ENCODE measurements around the gene CSNK2A3. TPM values are rescaled to one million over a fixed set of nuclear protein-coding genes. Genes with fewer than 3 reads are reported as not detected.
"Not testable (repeated sequence)": the region's sequence is repeated elsewhere in the genome, so short reads cannot be mapped to it uniquely, and the experiment has no call there.

Gene CSNK2A3
- polyA plus RNA-seq (2013, experiment 1 of 2) = 3.3 TPM
- polyA plus RNA-seq (2013, experiment 2 of 2) = 4.0 TPM

GRCh38 chr11:11352878-11353277 lies at the start of gene CSNK2A3:
CSNK2A3 (minus strand) TSS chr11:11353250; CDS start chr11:11353119, 131 bp downstream.
- H3K36me3 ChIP-seq (ENCODE audit: control insufficient read depth, insufficient read depth, low read length); H3K9me3 ChIP-seq (ENCODE audit: control insufficient read depth, low read length); H3K4me3 ChIP-seq (ENCODE audit: extremely low read depth, insufficient read depth, low read length, poor library complexity, severe bottlenecking); H3K27ac ChIP-seq (ENCODE audit: low read depth, low read length, severe bottlenecking): not testable (repeated sequence)
- WGBS, 2 experiments (ENCODE audit: insufficient coverage in 2 of 2) = 86 to 100% methylated on average over 3 of the region's 11 CpGs
- H3K4me1 ChIP-seq (ENCODE audit: control insufficient read depth, insufficient read depth, low read length, poor library complexity, severe bottlenecking) = peaks cover 11% of the 10 kb centered on the region

GRCh38 chr11:11401960-11402535 lies 49.0 kb upstream of the CSNK2A3 start:
- no peak overlapping the region for H3K4me3 ChIP-seq (ENCODE audit: extremely low read depth, insufficient read depth, low read length, poor library complexity, severe bottlenecking)
- H3K9me3 ChIP-seq (ENCODE audit: control insufficient read depth, low read length) = no peaks in the 10 kb centered on the region
- 80 to 86% methylated on average over 1 of the region's 3 CpGs for WGBS, 2 experiments (ENCODE audit: insufficient coverage in 2 of 2)
- H3K36me3 ChIP-seq (ENCODE audit: control insufficient read depth, insufficient read depth, low read length) = no peaks in the 10 kb centered on the region
- H3K27ac ChIP-seq (ENCODE audit: low read depth, low read length, severe bottlenecking) = no peak overlapping the region
- peaks cover 12% of the 10 kb centered on the region for H3K4me1 ChIP-seq (ENCODE audit: control insufficient read depth, insufficient read depth, low read length, poor library complexity, severe bottlenecking)

GRCh38 chr11:11400635-11401232 lies 47.7 kb upstream of the CSNK2A3 start:
- Histone ChIP-seq H3K4me1 (ENCODE audit: control insufficient read depth, insufficient read depth, low read length, poor library complexity, severe bottlenecking) (peaks cover 12% of the 10 kb centered on the region), H3K9me3 (ENCODE audit: control insufficient read depth, low read length) (no peaks in the 10 kb centered on the region), H3K36me3 (ENCODE audit: control insufficient read depth, insufficient read depth, low read length) (no peaks in the 10 kb centered on the region), H3K27ac (ENCODE audit: low read depth, low read length, severe bottlenecking) (no peak overlapping the region), H3K4me3 (ENCODE audit: extremely low read depth, insufficient read depth, low read length, poor library complexity, severe bottlenecking) (no peak overlapping the region)
- WGBS, 2 experiments (ENCODE audit: insufficient coverage in 2 of 2) = 68 to 74% methylated on average over 9 of the region's 9 CpGs

- peaks cover 10% of the 10 kb centered on the region for H3K4me1 ChIP-seq (ENCODE audit: control insufficient read depth, insufficient read depth, low read length, poor library complexity, severe bottlenecking)
- 98 to 100% methylated on average over 2 to 3 of the region's 3 CpGs for WGBS, 2 experiments (ENCODE audit: insufficient coverage in 2 of 2)
Observed at GRCh38 chr11:11400121-11400520, 47.1 kb upstream of the CSNK2A3 start.

GRCh38 chr11:11397781-11398180 lies 44.7 kb upstream of the CSNK2A3 start:
- Histone ChIP-seq H3K9me3 (ENCODE audit: control insufficient read depth, low read length) (no peaks in the 10 kb centered on the region), H3K4me1 (ENCODE audit: control insufficient read depth, insufficient read depth, low read length, poor library complexity, severe bottlenecking) (peaks cover 13% of the 10 kb centered on the region), H3K27ac (ENCODE audit: low read depth, low read length, severe bottlenecking) (no peak overlapping the region), H3K36me3 (ENCODE audit: control insufficient read depth, insufficient read depth, low read length) (no peaks in the 10 kb centered on the region), H3K4me3 (ENCODE audit: extremely low read depth, insufficient read depth, low read length, poor library complexity, severe bottlenecking) (no peak overlapping the region)
- WGBS, 2 experiments (ENCODE audit: insufficient coverage in 2 of 2) = 90 to 100% methylated on average over 1 of the region's 3 CpGs

More at GRCh38 chr11:11400121-11400520, 47.1 kb upstream of the CSNK2A3 start:
- Histone ChIP-seq H3K36me3 (ENCODE audit: control insufficient read depth, insufficient read depth, low read length) (no peaks in the 10 kb centered on the region), H3K4me3 (ENCODE audit: extremely low read depth, insufficient read depth, low read length, poor library complexity, severe bottlenecking) (no peak overlapping the region), H3K27ac (ENCODE audit: low read depth, low read length, severe bottlenecking) (no peak overlapping the region), H3K9me3 (ENCODE audit: control insufficient read depth, low read length) (no peaks in the 10 kb centered on the region)

- Histone ChIP-seq H3K27ac (ENCODE audit: low read depth, low read length, severe bottlenecking) (peak overlapping the region; percentile 2), H3K36me3 (ENCODE audit: control insufficient read depth, insufficient read depth, low read length) (no peaks in the 10 kb centered on the region)
- WGBS, 2 experiments (ENCODE audit: insufficient coverage in 2 of 2) = 79 to 100% methylated on average over 1 to 2 of the region's 2 CpGs
Observed at GRCh38 chr11:11397036-11397415, 44.0 kb upstream of the CSNK2A3 start.

GRCh38 chr11:11396301-11397035 lies 43.4 kb upstream of the CSNK2A3 start:
- 71 to 74% methylated on average over 7 to 8 of the region's 11 CpGs for WGBS, 2 experiments (ENCODE audit: insufficient coverage in 2 of 2)
- no peaks in the 10 kb centered on the region for H3K9me3 ChIP-seq (ENCODE audit: control insufficient read depth, low read length)
- peak overlapping the region; percentile 2 for H3K27ac ChIP-seq (ENCODE audit: low read depth, low read length, severe bottlenecking)
- no peaks in the 10 kb centered on the region for H3K36me3 ChIP-seq (ENCODE audit: control insufficient read depth, insufficient read depth, low read length)
- H3K4me3 ChIP-seq (ENCODE audit: extremely low read depth, insufficient read depth, low read length, poor library complexity, severe bottlenecking) = no peak overlapping the region
- H3K4me1 ChIP-seq (ENCODE audit: control insufficient read depth, insufficient read depth, low read length, poor library complexity, severe bottlenecking) = peaks cover 13% of the 10 kb centered on the region

More at GRCh38 chr11:11397036-11397415, 44.0 kb upstream of the CSNK2A3 start:
- H3K4me3 ChIP-seq (ENCODE audit: extremely low read depth, insufficient read depth, low read length, poor library complexity, severe bottlenecking) = no peak overlapping the region
- no peaks in the 10 kb centered on the region for H3K9me3 ChIP-seq (ENCODE audit: control insufficient read depth, low read length)
- peaks cover 13% of the 10 kb centered on the region for H3K4me1 ChIP-seq (ENCODE audit: control insufficient read depth, insufficient read depth, low read length, poor library complexity, severe bottlenecking)

- H3K9me3 ChIP-seq (ENCODE audit: control insufficient read depth, low read length) = no peaks in the 10 kb centered on the region
- H3K27ac ChIP-seq (ENCODE audit: low read depth, low read length, severe bottlenecking) = no peak overlapping the region
- peaks cover 13% of the 10 kb centered on the region for H3K4me1 ChIP-seq (ENCODE audit: control insufficient read depth, insufficient read depth, low read length, poor library complexity, severe bottlenecking)
- WGBS, 2 experiments (ENCODE audit: insufficient coverage in 2 of 2) = 80 to 85% methylated on average over 2 of the region's 2 CpGs
- no peak overlapping the region for H3K4me3 ChIP-seq (ENCODE audit: extremely low read depth, insufficient read depth, low read length, poor library complexity, severe bottlenecking)
- no peaks in the 10 kb centered on the region for H3K36me3 ChIP-seq (ENCODE audit: control insufficient read depth, insufficient read depth, low read length)
Observed at GRCh38 chr11:11395126-11395525, 42.1 kb upstream of the CSNK2A3 start.

GRCh38 chr11:11394241-11394640 lies 41.2 kb upstream of the CSNK2A3 start:
- no peaks in the 10 kb centered on the region for H3K36me3 ChIP-seq (ENCODE audit: control insufficient read depth, insufficient read depth, low read length)
- H3K27ac ChIP-seq (ENCODE audit: low read depth, low read length, severe bottlenecking) = no peak overlapping the region
- H3K9me3 ChIP-seq (ENCODE audit: control insufficient read depth, low read length) = no peaks in the 10 kb centered on the region
- no peak overlapping the region for H3K4me3 ChIP-seq (ENCODE audit: extremely low read depth, insufficient read depth, low read length, poor library complexity, severe bottlenecking)
- H3K4me1 ChIP-seq (ENCODE audit: control insufficient read depth, insufficient read depth, low read length, poor library complexity, severe bottlenecking) = peaks cover 13% of the 10 kb centered on the region

- Histone ChIP-seq H3K9me3 (ENCODE audit: control insufficient read depth, low read length) (no peaks in the 10 kb centered on the region), H3K4me3 (ENCODE audit: extremely low read depth, insufficient read depth, low read length, poor library complexity, severe bottlenecking) (no peak overlapping the region), H3K27ac (ENCODE audit: low read depth, low read length, severe bottlenecking) (no peak overlapping the region), H3K36me3 (ENCODE audit: control insufficient read depth, insufficient read depth, low read length) (no peaks in the 10 kb centered on the region), H3K4me1 (ENCODE audit: control insufficient read depth, insufficient read depth, low read length, poor library complexity, severe bottlenecking) (peaks cover 9% of the 10 kb centered on the region)
- 94 to 97% methylated on average over 11 to 12 of the region's 13 CpGs for WGBS, 2 experiments (ENCODE audit: insufficient coverage in 2 of 2)
Observed at GRCh38 chr11:11391796-11392463, 38.9 kb upstream of the CSNK2A3 start.
